Stimulated activated memory B cell treated with anti-CD40 and anti-IgM and Interleukin-4, amounts not matched to agents 10 μg/mL and 1 μg/mL and 100 μg/mL, for 72 hours (primary cell): ENCODE measurements around the gene EREG.
"Not testable (repeated sequence)": the region's sequence is repeated elsewhere in the genome, so short reads cannot be mapped to it uniquely, and the experiment has no call there.

ENCODE experiments used
- ATAC-seq: fragments of 150-1000 bp; cut with Tn5 transposase; 2 replicates; pipeline ENCODE4 v1.10.0; 2021
- H3K27ac Mint-ChIP-seq: one replicate; pipeline ENCODE4 v1.8.0; 2022; ENCODE audit warnings: mild to moderate bottlenecking, mixed read lengths
- H3K27me3 Mint-ChIP-seq: one replicate; pipeline ENCODE4 v1.8.0; 2022; ENCODE audit warnings: mixed read lengths
- H3K36me3 Mint-ChIP-seq: one replicate; pipeline ENCODE4 v1.8.0; 2022; ENCODE audit warnings: mixed read lengths
- H3K4me1 Mint-ChIP-seq: one replicate; pipeline ENCODE4 v1.8.0; 2022; ENCODE audit warnings: mixed read lengths
- H3K4me3 Mint-ChIP-seq: one replicate; pipeline ENCODE4 v1.8.0; 2022; ENCODE audit warnings: mild to moderate bottlenecking, moderate library complexity, mixed read lengths
- H3K9me3 Mint-ChIP-seq: one replicate; pipeline ENCODE4 v1.8.0; 2022; ENCODE audit warnings: mixed read lengths

The EREG gene

DNA sequence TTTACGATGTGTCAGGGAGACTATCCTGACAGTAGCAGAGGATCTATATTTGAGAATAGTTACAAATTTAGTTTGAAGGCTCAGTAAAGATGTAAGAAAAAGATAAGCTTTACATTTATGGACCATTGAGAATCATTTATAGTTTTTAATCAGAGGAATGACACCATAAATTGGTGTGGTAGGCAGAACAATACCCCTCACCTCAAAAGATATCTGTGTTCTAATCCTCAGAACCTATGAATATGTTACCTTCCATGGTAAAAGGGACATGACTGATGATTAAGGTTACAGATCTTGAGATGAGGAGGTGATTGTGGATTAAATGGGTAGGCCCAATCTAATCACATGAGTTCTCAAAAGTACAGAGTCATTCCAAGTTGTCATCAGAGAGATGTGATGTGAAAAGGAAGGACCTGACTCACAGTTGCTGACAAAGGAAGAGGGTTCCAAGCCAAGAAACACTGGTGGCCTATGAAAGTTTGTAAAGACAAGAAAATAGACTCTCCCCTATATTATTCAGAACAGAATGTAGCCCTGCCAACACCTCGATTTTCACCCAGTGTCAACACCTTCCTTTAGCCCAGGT, 27.0 kb downstream of the EREG start:
- no peak overlapping the region for H3K27ac Mint-ChIP-seq

DNA sequence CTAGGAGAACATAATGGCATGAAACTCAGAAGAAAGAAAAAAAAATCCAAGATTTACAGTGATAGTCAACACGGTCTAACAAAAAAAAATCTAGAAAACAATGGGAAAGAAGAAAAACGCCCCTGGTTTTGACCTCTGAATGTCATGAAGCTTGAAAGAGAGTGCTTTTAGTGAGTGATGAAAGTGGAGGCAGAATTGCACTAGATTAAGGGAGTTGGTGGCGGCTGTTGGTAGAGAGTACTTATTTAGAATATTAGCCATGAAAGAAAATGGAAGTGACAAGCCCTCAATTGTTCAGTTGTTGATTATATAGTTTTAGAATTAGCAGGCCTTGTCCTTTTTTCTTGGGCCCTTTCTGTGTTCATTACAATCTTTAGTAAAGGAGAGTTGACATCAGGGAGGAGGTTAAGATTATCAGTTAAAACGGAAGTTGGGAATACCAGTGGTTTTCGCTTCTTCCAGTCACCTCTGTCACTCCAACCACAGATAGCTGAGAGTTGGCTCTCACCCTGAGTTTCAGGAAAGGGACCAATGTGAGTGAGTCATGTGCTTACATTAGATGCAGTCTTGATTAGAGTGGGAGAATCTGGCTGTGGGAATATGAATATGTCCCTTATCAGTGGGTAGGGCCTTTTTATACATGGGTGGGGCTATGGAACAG, 29.7 kb downstream of the EREG start:
- ATAC-seq = no peak
- Mint-ChIP-seq H3K4me3 (no peak overlapping the region), H3K9me3 (no peaks in the 10 kb centered on the region), H3K27me3 (no peaks in the 10 kb centered on the region), H3K36me3 (no peaks in the 10 kb centered on the region), H3K4me1 (peaks cover 6% of the 10 kb centered on the region), H3K27ac (no peak overlapping the region)

More for the DNA sequence above, 27.0 kb downstream of the EREG start:
- Mint-ChIP-seq H3K27me3 (peaks cover 7% of the 10 kb centered on the region), H3K9me3 (no peaks in the 10 kb centered on the region), H3K4me1 (no peaks in the 10 kb centered on the region), H3K36me3 (no peaks in the 10 kb centered on the region), H3K4me3 (no peak overlapping the region)
- ATAC-seq = no peak

DNA sequence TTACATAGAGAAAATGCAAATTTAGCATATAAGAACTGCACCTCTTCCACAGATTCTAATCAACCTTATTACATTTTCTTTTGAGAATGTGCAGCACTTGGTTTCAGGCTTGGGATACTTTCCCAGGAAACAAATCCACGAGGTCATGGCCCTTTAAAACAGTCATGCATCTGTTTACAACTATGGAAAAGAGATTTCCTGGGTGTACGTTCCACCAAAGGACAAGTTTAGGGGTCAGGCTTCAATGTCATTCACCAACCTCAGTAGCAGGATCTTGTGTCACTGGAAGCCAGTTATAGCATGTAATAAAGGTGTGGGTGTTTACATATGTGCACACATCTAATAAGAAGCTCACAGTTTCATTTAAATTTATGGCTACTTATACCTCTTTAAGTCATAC, 30.7 kb downstream of the EREG start:
- H3K36me3 Mint-ChIP-seq = no peaks in the 10 kb centered on the region
- no peaks in the 10 kb centered on the region for H3K27me3 Mint-ChIP-seq

DNA sequence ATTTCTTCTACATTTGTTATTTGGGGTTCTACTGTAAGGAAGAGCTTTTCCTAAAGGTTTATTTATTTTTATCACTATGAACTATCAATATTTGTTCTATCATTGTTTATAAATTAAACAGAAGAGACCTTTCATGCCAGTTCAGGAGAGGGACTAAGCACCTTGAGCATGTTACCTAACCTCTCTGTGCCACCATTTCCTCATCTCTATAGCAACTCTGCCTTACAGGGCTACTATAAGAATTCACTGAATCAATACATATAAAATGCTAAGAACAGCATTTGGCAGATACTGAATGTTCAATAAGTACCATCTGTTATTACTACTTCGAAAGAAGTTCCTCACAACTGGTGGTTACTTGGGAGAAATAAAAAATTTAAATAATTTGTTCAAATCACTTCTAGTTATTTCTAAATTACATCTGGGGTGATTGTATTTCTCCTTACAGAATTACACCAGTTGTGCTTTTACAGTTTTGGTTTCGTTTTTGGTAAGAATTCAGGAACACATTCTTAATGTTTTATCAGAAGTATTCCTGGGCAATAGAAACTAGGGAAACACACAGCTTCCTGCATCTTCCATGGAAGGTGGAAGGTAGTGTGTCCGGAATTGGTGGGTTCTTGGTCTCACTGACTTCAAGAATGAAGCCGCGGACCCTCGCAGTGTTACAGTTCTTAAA, 32.9 kb downstream of the EREG start:
- no peaks in the 10 kb centered on the region for H3K9me3 Mint-ChIP-seq
- no peaks in the 10 kb centered on the region for H3K36me3 Mint-ChIP-seq
- no peak for ATAC-seq
- no peaks in the 10 kb centered on the region for H3K27me3 Mint-ChIP-seq
- peak overlapping the region; percentile 97 for H3K4me3 Mint-ChIP-seq
- H3K4me1 Mint-ChIP-seq = peaks cover 11% of the 10 kb centered on the region
- peak overlapping the region; percentile 94 for H3K27ac Mint-ChIP-seq

More for the DNA sequence above, 30.7 kb downstream of the EREG start:
- H3K4me1 Mint-ChIP-seq = peaks cover 6% of the 10 kb centered on the region
- no peaks in the 10 kb centered on the region for H3K9me3 Mint-ChIP-seq
- H3K27ac Mint-ChIP-seq = no peak overlapping the region
- ATAC-seq = no peak
- no peak overlapping the region for H3K4me3 Mint-ChIP-seq

DNA sequence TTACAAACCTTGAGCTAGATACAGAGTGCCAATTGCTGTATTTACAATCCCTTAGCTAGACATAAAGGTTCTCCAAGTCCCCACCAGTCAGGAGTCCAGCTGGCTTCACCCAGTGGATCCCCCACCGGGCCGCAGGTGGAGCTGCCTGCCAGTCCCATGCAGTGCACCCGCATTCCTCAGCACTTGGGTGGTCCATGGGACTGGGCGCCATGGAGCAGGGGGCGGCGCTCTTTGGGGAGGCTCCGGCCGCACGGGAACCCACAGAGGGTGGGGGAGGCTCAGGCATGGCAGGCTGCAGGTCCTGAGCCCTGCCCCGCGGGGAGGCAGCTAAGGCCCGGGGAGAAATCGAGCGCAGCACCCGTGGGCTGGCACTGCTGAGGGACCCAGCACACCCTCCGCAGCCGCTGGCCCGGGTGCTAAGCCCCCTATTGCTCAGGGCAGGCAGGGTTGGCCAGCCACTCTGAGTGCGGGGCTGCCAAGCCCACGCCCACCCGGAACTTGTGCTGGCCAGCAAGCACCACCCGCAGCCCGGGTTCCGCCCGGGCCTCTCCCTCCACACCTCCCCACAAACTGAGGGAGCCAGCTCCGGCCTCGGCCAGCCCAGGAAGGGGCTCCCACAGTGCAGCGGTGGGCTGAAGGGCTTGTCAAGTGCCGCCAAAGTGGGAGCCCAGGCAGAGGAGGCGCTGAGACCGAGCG, 34.1 kb downstream of the EREG start:
- not testable (repeated sequence) for ATAC-seq, H3K36me3 Mint-ChIP-seq, H3K9me3 Mint-ChIP-seq, H3K27me3 Mint-ChIP-seq, H3K4me3 Mint-ChIP-seq
- H3K4me1 Mint-ChIP-seq = peaks cover 21% of the 10 kb centered on the region
- H3K27ac Mint-ChIP-seq = peak overlapping the region; percentile 94

DNA sequence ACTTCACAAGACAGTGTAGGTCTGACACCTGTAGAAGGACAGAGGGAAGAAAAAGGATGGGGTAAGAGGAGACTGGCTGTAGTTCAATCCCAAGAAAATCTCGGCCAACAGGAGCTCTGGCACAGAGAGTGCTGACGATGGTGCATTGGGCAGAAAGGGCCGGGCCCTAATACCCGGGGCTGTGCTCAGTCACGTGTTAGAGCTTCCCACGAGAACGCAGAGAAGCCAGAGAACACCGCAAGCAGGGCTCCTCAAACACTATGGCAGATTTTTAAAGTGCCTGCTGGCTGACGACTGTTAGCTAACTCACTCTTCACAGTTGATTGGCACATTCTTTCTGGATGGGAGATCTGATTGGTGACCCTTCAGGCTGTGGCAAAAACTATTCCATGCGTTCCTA, 35.5 kb downstream of the EREG start:
- no peak for ATAC-seq
- H3K4me3 Mint-ChIP-seq = no peak overlapping the region
- H3K27ac Mint-ChIP-seq = no peak overlapping the region
- H3K4me1 Mint-ChIP-seq = peaks cover 21% of the 10 kb centered on the region
- no peaks in the 10 kb centered on the region for H3K27me3 Mint-ChIP-seq
- no peaks in the 10 kb centered on the region for H3K9me3 Mint-ChIP-seq
- H3K36me3 Mint-ChIP-seq = no peaks in the 10 kb centered on the region

DNA sequence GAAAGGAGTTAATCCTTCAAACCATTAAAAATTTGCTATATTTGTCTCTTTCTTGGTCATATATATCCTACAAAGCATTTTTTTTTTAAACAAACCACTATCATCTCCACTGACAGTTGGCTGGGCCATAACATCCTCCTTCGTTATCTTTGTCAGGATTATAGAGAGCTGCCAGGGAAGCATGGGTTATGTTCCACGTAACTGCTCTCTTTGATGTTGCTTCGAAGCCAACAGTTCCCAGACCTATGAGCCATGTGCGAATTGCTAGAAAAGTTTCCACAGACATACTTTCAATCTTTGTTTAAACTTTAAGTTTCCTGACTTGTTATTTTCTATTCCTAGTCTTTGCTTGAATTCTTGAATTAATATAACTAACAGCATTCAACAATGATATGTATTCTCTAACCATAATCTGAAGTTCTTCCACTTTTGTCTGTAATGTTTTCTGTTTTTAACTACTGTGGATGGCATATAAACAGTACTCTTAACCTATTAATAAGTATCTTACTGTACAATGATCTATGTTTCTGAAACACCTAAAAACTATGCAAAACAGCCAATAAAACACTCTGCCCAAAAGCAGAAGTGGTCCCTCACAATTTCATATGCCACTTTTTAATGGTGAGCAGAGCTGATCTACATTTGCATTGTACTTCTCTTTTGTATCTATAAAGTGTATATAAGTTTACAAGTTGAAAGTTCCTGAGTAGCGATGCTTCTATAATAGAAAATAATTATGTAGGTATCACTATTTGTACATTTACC, 37.9 kb downstream of the EREG start:
- no peaks in the 10 kb centered on the region for H3K27me3 Mint-ChIP-seq
- no peak overlapping the region for H3K4me3 Mint-ChIP-seq
- no peak overlapping the region for H3K27ac Mint-ChIP-seq
- no peaks in the 10 kb centered on the region for H3K36me3 Mint-ChIP-seq
- peak; percentile 85 for ATAC-seq
- no peaks in the 10 kb centered on the region for H3K9me3 Mint-ChIP-seq
- peaks cover 21% of the 10 kb centered on the region for H3K4me1 Mint-ChIP-seq

DNA sequence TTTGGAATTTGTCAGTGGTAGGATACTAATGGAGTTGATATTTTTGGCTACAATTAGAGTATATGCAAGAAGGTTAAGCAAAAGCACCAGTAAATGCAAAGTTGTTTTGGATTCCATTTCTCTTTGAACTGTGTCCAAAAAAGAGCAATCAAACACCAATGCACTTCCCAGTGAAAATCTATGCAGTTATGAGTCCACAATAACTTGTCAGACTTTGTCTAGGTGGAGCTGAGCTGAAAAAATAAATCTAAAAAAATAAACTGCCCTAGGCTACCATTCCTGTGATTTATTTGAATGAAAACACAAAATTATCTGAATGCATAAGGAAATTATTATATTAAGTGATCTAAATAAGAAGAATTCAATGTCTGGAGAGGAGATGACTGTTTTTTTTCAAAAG, 42.9 kb downstream of the EREG start:
- H3K27ac Mint-ChIP-seq = no peak overlapping the region
- no peaks in the 10 kb centered on the region for H3K9me3 Mint-ChIP-seq
- H3K4me3 Mint-ChIP-seq = no peak overlapping the region
- H3K36me3 Mint-ChIP-seq = no peaks in the 10 kb centered on the region
- H3K27me3 Mint-ChIP-seq = no peaks in the 10 kb centered on the region
- no peak for ATAC-seq
- H3K4me1 Mint-ChIP-seq = peaks cover 10% of the 10 kb centered on the region

DNA sequence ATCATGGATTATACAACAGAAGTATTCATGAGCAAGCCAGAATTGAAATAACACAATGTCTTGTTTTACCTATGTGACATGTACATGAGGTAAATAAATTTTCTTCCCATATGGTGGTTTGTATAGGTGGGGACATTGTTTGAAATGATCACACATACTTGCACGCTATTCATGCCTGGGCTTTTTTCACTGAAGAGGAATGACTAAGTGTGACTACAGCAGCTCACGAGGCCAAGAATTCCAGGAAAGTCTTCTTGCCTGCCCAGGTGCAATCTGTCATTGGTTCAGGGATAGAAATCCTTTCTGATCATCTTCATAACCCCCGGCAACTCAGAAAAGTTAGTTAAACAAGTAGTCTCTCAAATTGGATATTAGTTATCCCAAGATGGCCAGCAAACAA, 43.7 kb downstream of the EREG start:
- H3K27me3 Mint-ChIP-seq = no peaks in the 10 kb centered on the region
- H3K4me1 Mint-ChIP-seq = peaks cover 2% of the 10 kb centered on the region
- no peak for ATAC-seq
- no peak overlapping the region for H3K27ac Mint-ChIP-seq
- no peaks in the 10 kb centered on the region for H3K9me3 Mint-ChIP-seq
- H3K36me3 Mint-ChIP-seq = no peaks in the 10 kb centered on the region
- no peak overlapping the region for H3K4me3 Mint-ChIP-seq

DNA sequence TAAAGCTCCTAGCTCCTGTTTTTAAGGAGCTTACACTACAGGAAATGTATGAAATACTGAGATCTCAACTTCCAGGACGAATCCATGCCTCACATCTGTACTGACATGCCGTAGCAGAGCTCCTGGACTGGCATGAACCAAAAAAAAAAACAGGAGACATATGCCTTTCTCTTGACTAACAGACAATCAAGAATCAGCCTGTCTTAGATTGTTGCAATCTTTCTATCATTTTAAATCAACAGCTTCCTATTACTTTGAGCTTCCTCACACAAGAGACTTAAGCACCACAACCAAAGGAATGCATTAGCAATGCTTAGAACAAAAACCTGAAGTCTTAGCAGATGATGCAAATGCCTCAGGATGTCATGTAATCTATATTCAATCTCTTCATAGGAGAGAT, 45.3 kb downstream of the EREG start:
- H3K27ac Mint-ChIP-seq = no peak overlapping the region
- H3K36me3 Mint-ChIP-seq = no peaks in the 10 kb centered on the region
- no peak for ATAC-seq
- H3K4me1 Mint-ChIP-seq = no peaks in the 10 kb centered on the region
- H3K27me3 Mint-ChIP-seq = no peaks in the 10 kb centered on the region
- no peak overlapping the region for H3K4me3 Mint-ChIP-seq
- H3K9me3 Mint-ChIP-seq = no peaks in the 10 kb centered on the region

DNA sequence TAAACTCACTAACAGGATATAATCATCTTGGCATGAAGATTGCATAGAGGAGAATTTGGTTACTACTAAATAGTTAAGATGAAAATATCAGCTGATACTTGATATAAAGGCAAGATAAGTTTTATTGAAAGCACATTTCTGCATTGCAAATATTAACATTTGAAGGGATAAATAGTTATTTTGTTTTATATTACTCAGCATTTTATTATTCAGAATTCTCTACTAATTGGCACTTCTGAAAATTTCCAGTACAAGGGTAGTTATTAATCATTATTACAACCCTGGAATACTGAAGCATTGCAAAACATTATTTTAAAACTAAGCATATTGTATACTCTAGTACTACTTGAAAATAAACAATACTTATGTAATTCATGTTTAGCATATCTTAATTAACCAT, 47.3 kb downstream of the EREG start:
- H3K27ac Mint-ChIP-seq = no peak overlapping the region
- no peak overlapping the region for H3K4me3 Mint-ChIP-seq
- H3K9me3 Mint-ChIP-seq = no peaks in the 10 kb centered on the region
- no peak for ATAC-seq
- no peaks in the 10 kb centered on the region for H3K36me3 Mint-ChIP-seq
- H3K4me1 Mint-ChIP-seq = no peaks in the 10 kb centered on the region
- no peaks in the 10 kb centered on the region for H3K27me3 Mint-ChIP-seq

DNA sequence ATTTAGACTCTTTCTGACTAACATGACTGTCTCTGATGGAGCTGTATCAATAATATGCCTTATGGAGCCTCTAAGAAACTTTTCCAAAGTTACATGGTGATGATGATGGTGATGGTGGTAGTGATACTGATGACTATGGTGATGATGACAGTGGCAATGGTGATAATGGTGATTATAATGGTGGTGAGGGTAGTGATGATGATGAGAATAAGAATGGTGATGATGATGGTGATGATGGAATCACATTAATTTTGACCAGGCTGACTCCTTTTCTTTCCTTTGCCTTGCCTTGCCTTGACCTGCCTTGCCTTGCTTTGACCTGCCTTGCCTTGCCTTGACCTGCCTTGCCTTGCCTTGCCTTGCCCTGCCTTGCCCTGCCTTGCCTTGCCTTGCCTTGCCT, 48.3 kb downstream of the EREG start:
- Mint-ChIP-seq H3K9me3 (no peaks in the 10 kb centered on the region), H3K27ac (no peak overlapping the region), H3K27me3 (no peaks in the 10 kb centered on the region), H3K4me3 (no peak overlapping the region), H3K4me1 (no peaks in the 10 kb centered on the region), H3K36me3 (no peaks in the 10 kb centered on the region)
- ATAC-seq = no peak

DNA sequence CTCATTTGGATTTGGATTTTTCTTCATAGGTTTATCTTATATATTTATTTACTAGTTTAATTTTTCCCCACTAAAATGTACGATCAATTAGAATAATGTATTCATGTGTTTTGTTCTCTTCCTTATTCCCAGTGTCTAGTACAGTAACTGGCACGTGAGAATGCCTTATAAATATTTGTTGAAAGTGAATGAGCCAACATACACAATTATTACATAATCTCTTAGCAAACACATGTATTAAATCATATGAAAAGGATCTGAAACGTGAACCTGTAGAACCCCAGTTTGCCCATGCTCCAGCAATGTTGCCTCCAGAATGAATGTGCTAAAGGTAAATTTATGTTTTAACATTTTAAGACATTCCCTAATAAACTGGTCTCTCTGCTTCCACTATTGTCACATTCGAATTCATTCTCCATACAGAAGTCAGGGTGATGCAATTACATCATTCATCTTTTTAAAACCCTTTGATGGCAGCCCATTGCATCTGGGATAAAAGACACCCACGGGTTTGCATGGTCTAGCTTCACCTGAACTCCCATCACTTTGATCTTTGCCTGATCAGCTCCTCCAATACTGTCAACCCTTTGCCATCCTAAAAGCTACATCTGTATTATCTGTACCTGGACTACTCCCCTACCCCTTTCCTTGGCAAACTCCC, 49.3 kb downstream of the EREG start:
- Mint-ChIP-seq H3K4me1 (no peaks in the 10 kb centered on the region), H3K27ac (no peak overlapping the region), H3K27me3 (no peaks in the 10 kb centered on the region), H3K4me3 (no peak overlapping the region), H3K36me3 (no peaks in the 10 kb centered on the region), H3K9me3 (no peaks in the 10 kb centered on the region)
- ATAC-seq = no peak

DNA sequence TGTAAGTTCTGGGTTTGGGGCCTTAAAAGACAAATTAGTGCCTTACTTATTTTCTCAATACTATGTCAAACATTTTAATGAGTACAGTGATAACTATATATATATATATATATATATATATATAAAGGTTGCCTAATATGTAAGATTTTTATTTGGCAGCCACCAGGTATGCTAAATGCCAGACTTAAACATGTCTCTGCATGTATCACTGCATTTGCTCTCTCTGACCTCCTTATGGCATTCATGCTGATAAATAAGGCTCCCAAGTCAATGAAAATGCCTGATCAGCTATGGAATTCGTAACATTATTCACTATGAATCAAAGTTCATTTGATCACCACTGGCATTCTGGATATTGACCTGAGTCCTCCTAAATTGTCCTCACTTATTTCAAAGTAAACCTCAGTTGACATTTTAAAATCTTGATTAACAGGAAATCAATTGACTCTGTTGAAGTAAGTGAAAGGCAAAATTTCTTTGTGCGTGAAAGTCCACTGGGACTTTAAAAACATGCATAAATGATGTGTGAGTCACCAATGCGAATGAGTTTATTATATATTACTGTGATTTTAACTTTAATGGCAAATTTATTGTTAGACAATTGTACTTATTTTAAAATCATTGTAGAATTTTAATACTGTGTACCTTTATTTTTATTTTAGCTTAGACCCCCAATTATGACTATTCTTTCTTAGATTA, 50.8 kb downstream of the EREG start:
- no peak for ATAC-seq
- no peaks in the 10 kb centered on the region for H3K27me3 Mint-ChIP-seq
- no peaks in the 10 kb centered on the region for H3K36me3 Mint-ChIP-seq
- no peaks in the 10 kb centered on the region for H3K4me1 Mint-ChIP-seq
- no peaks in the 10 kb centered on the region for H3K9me3 Mint-ChIP-seq
- H3K27ac Mint-ChIP-seq = no peak overlapping the region
- no peak overlapping the region for H3K4me3 Mint-ChIP-seq
